ENCODE measurements around the gene XCL1. TPM values are rescaled to one million over a fixed set of nuclear protein-coding genes. Genes with fewer than 3 reads are reported as not detected.

The XCL1 gene
- total and polyA plus RNA-seq, 2 donors (not counting 3 experiments of a cell fraction or from before 2014, with no cell fraction given): not detected

DNA sequence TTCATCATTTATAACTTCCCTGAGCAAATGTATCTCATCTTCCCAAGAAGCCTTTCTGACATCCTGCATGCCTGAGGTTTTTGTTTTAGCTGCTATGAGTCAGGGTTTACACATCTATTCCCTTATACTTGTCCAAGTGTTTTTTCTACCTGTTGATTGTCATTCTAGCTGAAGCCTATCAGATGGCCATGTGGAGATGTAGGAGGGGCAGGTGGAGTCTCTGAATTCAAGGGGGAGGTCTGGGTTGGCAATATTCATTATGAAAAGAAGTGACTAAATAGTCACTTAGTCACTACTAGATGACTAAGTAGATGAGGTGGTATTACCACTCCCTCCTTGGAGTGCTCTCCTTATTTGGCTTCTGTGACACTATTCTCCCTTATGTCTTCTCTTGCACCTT lies 52.4 kb downstream of the XCL1 start:
- H3K27ac ChIP-seq (ENCODE audit: insufficient read depth, low read depth, low read length): no peak overlapping the region
- H3K4me1 ChIP-seq (ENCODE audit: control insufficient read depth, extremely low read depth, insufficient read depth, low read length): no peaks in the 10 kb centered on the region
- H3K9me3 ChIP-seq (replicated peaks; ENCODE audit: control insufficient read depth, insufficient read depth, low read length): no peaks in the 10 kb centered on the region
- no TSS peak for BruUV-seq (replicated peaks)
- H3K79me2 ChIP-seq (ENCODE audit: control insufficient read depth, insufficient read depth, low read length): no peaks in the 10 kb centered on the region
- CTCF ChIA-PET: interaction anchor here (0.7 to 1.0 kb wide), 2 partner anchors 9 to 286 kb away, joined by 3 read pairs; no protein-coding TSS in a partner anchor
- no peak overlapping the region for H3K4me3 ChIP-seq (replicated peaks in 1 of 3; ENCODE audit: insufficient read depth in 1 of 3, low read depth in 1 of 3, low read length in 3 of 3)
- H3K27me3 ChIP-seq (ENCODE audit: control insufficient read depth in 2 of 2, insufficient read depth in 2 of 2, low read length in 2 of 2): no peaks in the 10 kb centered on the region
- no peaks in the 10 kb centered on the region for H4K20me1 ChIP-seq (replicated peaks; ENCODE audit: control insufficient read depth, extremely low read depth, insufficient read depth, low read length)
- H3K9me1 ChIP-seq (replicated peaks; ENCODE audit: control insufficient read depth, extremely low read depth, insufficient read depth, low read length): no peaks in the 10 kb centered on the region
- no peak overlapping the region for H3K4me2 ChIP-seq (ENCODE audit: insufficient read depth, low read length)
- H3K36me3 ChIP-seq (ENCODE audit: control insufficient read depth in 2 of 2, extremely low read depth in 1 of 2, insufficient read depth in 2 of 2, low read length in 2 of 2): no peaks in the 10 kb centered on the region
- H3K9ac ChIP-seq (replicated peaks; ENCODE audit: extremely low read depth, insufficient read depth, low read length): no peak overlapping the region
- intact Hi-C loops (cut with micrococcal nuclease): no loop called here
- POLR2A ChIA-PET: no interaction called here
- TF ChIP-seq, protein P1, sequence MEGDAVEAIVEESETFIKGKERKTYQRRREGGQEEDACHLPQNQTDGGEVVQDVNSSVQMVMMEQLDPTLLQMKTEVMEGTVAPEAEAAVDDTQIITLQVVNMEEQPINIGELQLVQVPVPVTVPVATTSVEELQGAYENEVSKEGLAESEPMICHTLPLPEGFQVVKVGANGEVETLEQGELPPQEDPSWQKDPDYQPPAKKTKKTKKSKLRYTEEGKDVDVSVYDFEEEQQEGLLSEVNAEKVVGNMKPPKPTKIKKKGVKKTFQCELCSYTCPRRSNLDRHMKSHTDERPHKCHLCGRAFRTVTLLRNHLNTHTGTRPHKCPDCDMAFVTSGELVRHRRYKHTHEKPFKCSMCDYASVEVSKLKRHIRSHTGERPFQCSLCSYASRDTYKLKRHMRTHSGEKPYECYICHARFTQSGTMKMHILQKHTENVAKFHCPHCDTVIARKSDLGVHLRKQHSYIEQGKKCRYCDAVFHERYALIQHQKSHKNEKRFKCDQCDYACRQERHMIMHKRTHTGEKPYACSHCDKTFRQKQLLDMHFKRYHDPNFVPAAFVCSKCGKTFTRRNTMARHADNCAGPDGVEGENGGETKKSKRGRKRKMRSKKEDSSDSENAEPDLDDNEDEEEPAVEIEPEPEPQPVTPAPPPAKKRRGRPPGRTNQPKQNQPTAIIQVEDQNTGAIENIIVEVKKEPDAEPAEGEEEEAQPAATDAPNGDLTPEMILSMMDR (IDR thresholded peaks at IDR 0.05; ENCODE audit: extremely low read depth in 1 of 2, insufficient read depth in 1 of 2, low read depth in 1 of 2, low read length in 2 of 2): no peak
- TF ChIP-seq GATA2 (IDR thresholded peaks at IDR 0.05; ENCODE audit: insufficient read depth, insufficient read length, low read depth, low read length): no peak
- TF ChIP-seq JUN (IDR thresholded peaks at IDR 0.05; ENCODE audit: borderline replicate concordance, insufficient read depth, insufficient read length, low read depth): no peak
- TF ChIP-seq FOS (IDR thresholded peaks at IDR 0.05; ENCODE audit: borderline replicate concordance, insufficient read depth, low read length): no peak
- no peak for TF ChIP-seq MYC (IDR thresholded peaks at IDR 0.05; ENCODE audit: low read depth, low read length)
- no peak for TF ChIP-seq POLR2AphosphoS5 (IDR thresholded peaks at IDR 0.05; ENCODE audit: insufficient read depth, low read depth, low read length)
- TF ChIP-seq, protein P2, sequence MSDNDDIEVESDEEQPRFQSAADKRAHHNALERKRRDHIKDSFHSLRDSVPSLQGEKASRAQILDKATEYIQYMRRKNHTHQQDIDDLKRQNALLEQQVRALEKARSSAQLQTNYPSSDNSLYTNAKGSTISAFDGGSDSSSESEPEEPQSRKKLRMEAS (IDR thresholded peaks at IDR 0.05; ENCODE audit: insufficient read depth, insufficient read length): no peak
- no peak for TF ChIP-seq POLR2A (IDR thresholded peaks at IDR 0.05; ENCODE audit: low read depth, low read length)
- no peak for TF ChIP-seq EZH2 (IDR thresholded peaks at IDR 0.05; ENCODE audit: borderline replicate concordance, low read depth, low read length, severe bottlenecking)
- H2AFZ ChIP-seq (ENCODE audit: low read depth, low read length): no peak overlapping the region
- FAIRE-seq: no peak
- no peak for DNase-seq (ENCODE audit: low read depth, low spot score)
- dilution Hi-C loops (cut with MboI; ENCODE audit: extremely low pct_ligation_motif_present, low sequenced_read_pairs): no loop called here

Measured in endothelial cell of umbilical vein (primary cell).